Hematopoietic multipotent progenitor cell treated with erythropoietin and hydrocortisone succinate and interleukin-3 and kit ligand, for 6 days (in vitro differentiated cells): Measurements from ENCODE around the gene SIRT4.

Source experiments
- DNase-seq: peaks from one replicate; pipeline ENCODE4 v3.0.0-alpha.2; 2015

The SIRT4 gene

GRCh38 chr12:120278137-120279069 lies 23.7 kb upstream of the SIRT4 start:
- no peak for DNase-seq

- DNase-seq: no peak
These were observed 18.8 kb upstream of the SIRT4 start for GRCh38 chr12:120283318-120283717.

GRCh38 chr12:120284381-120284780 lies 17.7 kb upstream of the SIRT4 start:
- DNase-seq: no peak

- no peak for DNase-seq
These were observed 15.2 kb upstream of the SIRT4 start for GRCh38 chr12:120286768-120287490.

DNA sequence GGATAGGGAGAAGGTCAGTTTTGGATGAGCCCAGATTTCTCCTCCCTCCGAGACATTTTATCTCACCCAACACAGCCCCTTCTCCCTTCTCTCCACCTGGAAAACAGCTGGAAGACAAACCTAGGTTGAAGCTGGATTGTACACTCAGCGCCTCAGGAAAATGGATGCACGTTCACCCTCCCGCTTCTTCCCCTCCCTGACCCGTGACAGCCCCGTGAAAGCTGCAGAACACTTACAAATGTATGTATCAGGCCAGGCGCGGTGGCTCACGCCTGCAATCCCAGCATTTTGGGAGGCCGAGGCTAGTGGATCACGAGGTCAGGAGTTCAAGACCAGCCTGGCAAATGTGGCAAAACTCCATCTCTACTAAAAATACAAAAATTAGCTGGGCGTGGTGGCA lies 14.6 kb upstream of the SIRT4 start:
- DNase-seq: no peak

DNA sequence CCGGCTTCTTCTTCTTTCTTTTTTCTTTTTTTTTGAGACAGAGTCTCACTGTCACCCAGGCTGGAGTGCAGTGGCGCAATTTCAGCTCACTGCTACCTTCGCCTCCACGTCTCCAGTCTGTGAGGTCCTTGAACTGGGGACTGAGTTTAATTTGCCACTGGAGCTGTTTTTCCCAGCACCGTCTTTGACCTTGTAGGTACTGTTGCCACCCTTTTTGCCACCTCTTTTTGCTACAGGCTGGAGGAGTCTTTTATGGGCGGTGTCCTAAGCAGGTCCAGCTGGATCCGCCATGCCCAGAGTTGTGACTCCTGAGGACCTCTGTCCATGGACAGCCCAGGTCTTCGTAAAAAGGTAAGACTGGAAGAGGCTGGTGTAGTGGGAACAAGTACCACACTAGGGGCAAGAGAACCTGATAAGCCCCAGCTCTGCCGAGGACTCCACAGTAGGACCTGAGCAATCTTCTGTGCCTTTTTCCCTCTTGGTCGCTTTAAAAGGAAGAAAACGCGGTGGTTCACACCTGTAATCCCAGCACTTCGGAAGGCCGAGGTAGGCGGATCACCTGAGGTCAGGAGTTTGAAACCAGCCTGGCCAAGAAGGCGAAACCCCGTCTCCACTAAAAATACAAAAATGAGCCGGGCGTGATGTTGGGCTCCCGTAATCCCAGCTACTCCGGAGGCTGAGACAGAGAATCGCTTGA lies 11.4 kb upstream of the SIRT4 start:
- peak; percentile 26 for DNase-seq

DNA sequence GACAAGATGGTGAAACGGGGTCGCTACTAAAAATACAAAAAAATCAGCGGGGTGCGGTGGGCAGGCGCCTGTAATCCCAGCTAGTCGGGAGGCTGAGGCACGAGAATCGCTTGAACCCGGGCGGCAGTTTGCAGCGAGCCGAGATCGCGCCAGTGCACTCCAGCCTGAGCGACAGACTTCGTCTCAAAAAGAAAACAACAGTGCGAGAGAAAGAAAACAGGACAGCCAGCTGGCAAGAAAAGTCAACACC lies 9.8 kb upstream of the SIRT4 start:
- DNase-seq: no peak

GRCh38 chr12:120292661-120293531 lies 9.2 kb upstream of the SIRT4 start, which contains the start of gene RNU4-1:
TSS of gene RNU4-1 (minus strand) at chr12:120293237.
- DNase-seq: peak; percentile 97

GRCh38 chr12:120314220-120314619 lies 12.1 kb downstream of the SIRT4 start:
- peak; percentile 27 for DNase-seq

DNA sequence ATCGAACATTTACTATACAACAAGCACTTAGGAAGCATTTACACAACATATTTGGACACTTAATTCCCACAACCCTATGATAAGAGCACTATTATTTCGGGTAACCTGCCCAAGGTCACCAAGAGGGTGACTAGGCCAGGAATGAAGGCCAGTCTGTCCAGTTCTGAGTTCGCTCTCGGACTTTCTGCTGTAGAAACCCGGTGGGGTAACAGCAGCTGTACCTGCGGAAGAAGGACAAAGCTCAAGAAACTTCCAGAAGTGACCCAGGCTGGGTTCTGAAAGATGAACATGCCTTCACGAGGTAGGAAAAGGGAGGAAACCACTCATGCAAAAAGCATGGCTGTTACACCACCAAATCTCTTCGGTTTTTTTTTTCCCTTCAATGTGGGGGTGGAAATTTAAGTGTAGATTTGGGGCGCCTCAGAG lies 14.7 kb downstream of the SIRT4 start:
- no peak for DNase-seq

DNA sequence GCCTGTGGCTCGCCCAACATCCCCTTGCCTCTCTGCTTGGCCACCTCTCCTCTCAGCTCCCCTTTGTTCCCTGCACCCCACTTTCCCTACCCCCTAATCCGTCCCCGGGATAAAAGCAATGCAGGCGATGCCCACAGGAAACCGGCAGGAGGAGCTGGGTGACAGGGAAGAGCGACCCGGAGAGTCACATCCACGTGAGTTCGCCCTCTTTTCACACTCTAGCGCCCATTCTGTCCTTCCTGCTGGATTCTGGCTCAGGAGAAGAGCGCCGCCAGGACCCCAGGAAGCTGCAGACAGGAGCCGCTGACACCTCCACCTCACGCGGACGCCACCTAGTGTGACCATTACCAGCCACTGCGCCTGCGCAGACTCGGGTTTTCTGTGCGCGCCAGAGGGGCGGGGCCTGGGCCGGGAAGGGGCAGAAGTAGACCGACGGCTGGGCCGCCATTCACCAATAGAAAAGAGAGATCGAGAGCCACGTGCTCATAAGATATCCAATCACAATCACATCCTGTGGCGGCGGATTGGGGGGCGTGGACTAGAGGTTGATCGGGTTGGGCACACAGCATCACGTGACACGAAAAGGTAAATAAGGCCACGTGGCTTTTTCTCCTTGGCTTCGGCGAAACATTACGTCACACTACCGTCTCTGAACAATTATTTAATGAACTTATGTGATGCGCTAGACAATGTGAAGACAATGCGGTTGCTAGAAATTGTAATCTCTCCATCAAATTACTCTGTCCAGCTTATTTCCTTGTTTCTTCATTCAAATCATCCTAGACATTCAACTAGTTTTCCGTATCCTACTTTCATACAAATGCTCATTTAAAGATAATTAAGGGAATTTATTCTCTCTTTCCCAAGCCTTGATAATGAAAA lies 15.3 kb downstream of the SIRT4 start:
- peak; percentile 100 for DNase-seq

DNA sequence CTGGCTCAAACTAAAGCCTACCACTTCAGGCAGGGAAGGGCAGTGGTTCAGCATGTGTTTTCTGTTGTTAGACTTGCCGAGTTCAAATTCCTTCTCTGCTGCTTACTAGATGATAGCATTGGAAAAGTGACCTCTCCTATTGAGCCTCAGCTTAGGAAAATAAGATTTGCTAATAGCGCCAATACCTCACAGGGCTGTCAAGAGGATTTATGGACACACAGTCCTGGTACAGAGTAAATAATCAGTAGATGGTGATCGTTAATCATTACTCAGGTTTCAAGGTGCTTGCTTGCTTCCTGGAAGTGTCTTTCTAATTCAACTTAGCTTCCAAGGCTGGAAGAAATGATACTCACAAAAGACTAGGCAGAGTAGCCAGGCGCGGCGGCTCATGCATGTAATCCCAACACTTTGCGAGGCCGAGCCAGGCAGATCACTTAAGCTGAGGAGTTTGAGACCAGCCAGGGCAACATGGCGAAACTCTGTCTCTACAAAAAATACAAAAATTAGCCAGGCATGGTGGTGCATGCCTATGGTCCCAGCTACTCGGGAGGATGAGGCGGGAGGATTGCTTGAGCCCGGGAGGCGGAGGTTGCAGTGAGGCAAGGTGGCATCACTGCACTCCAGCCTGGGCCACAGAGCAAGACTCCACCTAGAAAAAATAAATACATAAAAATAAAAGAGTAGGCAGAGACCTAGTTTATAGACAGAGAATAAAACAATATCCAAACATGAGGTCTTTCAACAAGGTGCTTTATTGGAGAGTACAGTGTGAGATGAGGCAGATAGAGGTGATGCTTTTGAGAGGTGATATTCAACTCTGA lies 19.5 kb downstream of the SIRT4 start:
- no peak for DNase-seq

DNA sequence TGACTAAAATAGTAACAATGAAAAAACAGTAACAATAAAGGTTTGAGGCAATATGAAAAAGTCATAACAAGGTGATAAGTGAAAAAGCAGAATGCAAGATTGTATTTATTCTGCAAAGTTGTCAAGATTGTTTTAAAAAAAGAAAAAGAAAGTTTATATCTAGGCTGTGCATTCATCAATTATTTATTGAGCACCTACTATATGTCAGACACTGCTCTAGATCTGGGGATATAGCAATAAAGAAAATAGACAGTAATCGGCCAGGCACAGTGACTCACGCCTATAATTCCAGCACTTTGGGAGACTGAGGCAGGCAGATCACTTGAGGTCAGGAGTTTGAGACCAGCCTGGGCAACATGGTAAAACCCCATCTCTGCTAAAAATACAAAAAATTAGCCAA lies 21.7 kb downstream of the SIRT4 start:
- DNase-seq: no peak

DNA sequence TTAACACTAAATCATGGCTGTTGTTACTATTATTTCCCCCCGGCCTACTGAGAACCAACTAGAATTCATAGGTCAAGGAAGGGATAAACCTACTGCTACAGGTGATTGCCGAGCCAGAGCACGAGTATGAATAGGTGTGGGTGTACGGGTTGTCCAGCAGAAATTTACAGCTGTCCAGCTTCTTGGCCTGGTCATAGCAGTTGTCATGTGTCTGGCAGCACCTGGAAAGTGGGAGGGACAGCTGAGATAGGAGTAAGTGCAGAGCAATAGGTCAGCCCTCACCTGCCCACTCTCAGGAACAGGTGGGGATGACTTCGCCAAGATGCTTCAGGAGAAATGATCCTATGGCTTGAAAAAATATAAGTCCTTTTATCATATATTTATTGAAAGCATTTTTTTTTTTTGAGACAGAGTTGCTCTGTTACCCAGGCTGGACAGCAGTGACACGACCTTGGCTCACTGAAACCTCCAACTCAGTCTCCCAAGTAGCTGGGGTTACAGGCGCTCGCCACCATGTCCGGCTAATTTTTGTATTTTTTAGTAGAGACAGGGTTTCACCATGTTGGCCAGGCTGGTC lies 22.8 kb downstream of the SIRT4 start:
- DNase-seq: no peak

DNA sequence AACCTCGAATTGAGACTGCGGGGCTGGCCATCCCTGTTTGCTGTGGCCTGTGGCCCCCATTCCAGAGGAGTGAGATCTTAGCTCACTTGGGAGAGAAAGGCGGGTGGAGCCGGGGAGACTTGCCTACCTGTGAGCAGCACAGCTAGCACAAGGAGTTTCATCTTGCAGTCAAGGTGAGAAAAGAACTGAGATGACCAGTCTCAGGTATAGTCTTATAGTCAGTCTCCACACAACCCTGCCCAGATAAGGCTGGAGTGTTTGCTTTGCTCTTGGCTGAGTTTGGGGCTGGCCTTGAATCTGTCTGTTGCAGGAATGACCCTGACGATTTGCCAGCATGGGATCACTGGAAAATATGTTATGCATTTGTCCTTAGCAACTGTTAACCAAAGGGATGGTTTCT lies 25.5 kb downstream of the SIRT4 start, which contains the start of gene PLA2G1B:
TSS of gene PLA2G1B (minus strand) at position 187 of the 400 bp plus-strand sequence. CDS start at position 161, 26 bp downstream.
- no peak for DNase-seq

GRCh38 chr12:120328228-120328627 lies 26.1 kb downstream of the SIRT4 start:
- DNase-seq: peak; percentile 10

- DNase-seq: no peak
These were observed 29.3 kb downstream of the SIRT4 start for GRCh38 chr12:120331390-120331789.

DNA sequence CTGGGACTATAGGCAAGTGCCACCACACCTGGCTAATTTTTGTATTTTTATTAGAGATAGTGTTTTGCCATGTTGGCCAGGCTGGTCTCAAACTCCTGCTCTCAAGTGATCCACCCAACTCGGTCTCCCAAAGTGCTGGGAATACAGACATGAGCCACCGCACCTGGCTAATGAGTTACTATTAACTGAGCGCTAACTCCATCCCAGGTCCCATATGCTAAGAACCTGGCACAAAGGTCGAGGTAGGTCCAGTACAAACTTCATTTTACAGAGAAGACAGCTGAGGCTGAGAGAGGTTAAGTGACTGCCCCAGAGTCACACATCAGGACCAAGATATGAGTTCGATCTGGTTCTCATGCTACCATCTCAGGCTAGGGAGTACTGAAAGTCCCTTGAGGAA lies 29.9 kb downstream of the SIRT4 start:
- no peak for DNase-seq

DNA sequence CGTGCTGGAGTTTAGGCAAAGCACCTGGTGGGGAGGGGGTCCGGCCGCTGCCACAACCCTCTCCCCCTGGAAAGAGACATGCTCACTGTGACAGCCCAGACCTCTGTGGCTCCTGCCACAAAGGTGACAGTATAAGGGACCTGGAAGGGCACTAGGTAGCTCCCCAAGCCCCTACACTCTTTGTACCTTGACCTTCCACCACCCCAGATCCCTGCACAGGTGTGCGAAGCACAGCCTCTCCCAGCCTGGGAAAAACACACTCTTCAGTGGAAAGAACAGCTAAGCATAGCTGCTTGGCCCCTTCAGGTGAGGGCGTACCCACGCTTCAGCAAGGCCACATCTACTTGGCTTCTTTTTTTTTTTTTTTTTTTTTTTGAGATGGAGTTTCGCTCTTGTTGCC lies 30.4 kb downstream of the SIRT4 start:
- DNase-seq: no peak

GRCh38 chr12:120335447-120335846 lies 33.3 kb downstream of the SIRT4 start:
- peak; percentile 59 for DNase-seq
